Measurements from ENCODE around the gene ZNF667.

The ZNF667 gene

DNA sequence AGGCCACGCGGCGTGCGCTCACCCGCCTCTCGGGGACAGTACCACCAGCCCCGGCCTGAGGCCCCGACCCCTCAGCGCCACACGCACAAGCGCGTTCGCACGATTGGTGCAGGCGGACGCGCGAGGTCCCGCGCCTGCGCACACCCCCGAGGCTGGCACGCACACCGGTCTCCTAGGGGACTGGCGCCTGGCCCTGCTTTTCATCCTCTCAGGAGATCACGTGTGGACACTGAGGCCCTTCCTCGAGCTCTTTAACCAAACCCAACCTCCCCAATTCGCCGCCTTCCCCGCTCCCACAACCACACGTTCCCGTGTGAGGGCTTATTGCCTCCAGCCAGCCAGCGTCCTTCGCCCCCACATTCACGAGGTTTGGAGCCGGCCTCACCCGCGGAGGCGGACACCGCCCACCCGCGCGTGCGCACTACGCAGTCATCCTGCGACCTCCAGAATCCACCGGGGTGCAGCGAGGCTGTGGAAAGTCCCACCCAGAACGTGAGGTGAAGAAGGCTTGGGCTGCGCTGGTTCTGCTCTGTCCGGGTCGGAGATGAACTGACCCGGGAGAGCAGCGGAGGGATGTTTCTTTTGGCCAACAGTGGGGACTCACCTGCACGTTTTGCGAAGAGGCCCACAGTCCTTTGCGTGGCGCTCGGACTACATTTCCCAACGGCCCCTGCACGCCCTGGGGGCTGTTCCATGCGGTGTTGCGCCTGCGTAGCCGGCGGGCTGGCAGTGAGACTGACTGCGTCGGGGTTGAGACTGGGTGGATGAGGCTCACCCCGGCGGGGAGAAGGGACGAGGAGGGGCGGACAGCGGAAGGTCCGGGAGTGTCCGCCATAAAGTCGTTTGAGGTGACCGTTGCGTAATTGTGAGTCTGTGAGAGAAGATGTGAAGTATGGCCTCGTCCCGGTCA, 539 bp upstream of the ZNF667 start:
- TF ChIP-seq, protein P1, sequence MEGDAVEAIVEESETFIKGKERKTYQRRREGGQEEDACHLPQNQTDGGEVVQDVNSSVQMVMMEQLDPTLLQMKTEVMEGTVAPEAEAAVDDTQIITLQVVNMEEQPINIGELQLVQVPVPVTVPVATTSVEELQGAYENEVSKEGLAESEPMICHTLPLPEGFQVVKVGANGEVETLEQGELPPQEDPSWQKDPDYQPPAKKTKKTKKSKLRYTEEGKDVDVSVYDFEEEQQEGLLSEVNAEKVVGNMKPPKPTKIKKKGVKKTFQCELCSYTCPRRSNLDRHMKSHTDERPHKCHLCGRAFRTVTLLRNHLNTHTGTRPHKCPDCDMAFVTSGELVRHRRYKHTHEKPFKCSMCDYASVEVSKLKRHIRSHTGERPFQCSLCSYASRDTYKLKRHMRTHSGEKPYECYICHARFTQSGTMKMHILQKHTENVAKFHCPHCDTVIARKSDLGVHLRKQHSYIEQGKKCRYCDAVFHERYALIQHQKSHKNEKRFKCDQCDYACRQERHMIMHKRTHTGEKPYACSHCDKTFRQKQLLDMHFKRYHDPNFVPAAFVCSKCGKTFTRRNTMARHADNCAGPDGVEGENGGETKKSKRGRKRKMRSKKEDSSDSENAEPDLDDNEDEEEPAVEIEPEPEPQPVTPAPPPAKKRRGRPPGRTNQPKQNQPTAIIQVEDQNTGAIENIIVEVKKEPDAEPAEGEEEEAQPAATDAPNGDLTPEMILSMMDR (IDR thresholded peaks at IDR 0.05; ENCODE audit: control insufficient read depth, insufficient read depth, low read depth, low read length, missing control alignments): no peak
- peak overlapping the region; percentile 83 for H3K4me3 ChIP-seq (ENCODE audit: control insufficient read depth, low read depth, low read length)
- peak; percentile 48 for DNase-seq (ENCODE audit: low read depth)

DNA sequence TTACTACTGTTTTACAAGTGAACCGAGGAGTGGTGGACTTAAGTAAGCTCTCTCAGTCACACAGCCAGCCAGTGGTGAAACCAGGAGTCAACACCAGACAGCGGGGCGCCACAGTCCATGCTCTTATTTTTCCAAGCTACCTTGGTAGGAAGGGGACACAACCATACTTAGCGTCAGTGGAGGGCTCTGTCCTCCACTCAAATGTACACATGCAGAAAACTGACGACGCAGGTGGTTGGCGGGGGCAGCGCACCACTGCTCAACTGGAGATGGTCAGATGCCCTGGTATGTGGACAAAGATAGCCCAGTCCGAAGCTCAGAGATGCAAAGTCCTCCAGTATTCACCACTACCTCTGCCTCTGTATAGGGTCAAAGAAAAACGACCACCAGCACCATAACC, 1.1 kb downstream of the ZNF667 start:
- H3K4me3 ChIP-seq (ENCODE audit: control insufficient read depth, low read depth, low read length): peak overlapping the region; percentile 83
- TF ChIP-seq, protein P1 (IDR thresholded peaks at IDR 0.05; ENCODE audit: control insufficient read depth, insufficient read depth, low read depth, low read length, missing control alignments): no peak
- DNase-seq (ENCODE audit: low read depth): no peak

DNA sequence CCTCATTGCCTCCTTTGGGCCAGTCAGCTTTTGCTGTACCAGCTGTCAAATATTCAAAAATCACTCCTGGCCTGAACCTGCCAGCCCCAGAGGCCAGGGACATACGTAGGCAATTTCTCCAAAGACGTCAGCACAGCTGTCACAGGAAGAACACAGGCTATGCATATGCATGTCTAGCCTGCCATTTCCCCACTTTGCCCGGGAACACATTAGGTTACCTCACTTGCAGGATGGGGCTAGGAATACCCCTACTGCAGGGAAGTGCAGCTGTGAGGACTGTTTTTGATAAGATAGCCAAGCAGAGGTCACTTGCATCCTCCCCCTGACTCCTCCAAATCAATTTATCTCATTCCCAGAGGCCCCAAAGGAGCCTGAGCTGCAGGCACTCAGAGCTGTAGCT, 2.8 kb downstream of the ZNF667 start:
- TF ChIP-seq, protein P1 (IDR thresholded peaks at IDR 0.05; ENCODE audit: control insufficient read depth, insufficient read depth, low read depth, low read length, missing control alignments): no peak
- DNase-seq (ENCODE audit: low read depth): no peak
- no peak overlapping the region for H3K4me3 ChIP-seq (ENCODE audit: control insufficient read depth, low read depth, low read length)

DNA sequence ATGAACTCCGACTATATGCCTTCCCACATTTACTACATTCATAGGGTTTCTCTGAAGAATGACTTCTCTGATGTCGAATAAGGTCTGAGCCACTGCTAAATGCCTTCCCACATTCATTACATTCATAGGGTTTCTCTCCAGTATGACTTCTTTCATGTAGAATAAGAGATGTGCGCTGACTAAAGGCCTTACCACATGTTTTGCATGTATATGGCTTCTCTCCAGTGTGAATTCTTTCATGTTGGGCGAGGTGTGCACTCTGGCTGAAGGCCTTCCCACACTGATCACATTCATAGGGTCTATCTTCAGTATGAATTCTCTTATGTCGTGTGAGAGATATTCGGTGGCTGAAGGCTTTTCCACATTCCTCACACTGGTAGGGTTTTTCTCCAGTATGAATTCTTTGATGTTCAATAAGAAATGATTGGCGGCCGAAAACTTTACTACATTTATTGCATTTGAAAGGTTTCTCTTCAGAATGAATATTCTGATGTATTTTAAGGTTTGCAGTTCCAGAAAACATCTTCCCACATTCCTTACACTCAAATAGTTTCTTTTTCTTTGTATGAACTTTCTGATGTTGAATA, 35.8 kb downstream of the ZNF667 start:
- no peak overlapping the region for H3K4me3 ChIP-seq (ENCODE audit: control insufficient read depth, low read depth, low read length)
- DNase-seq (ENCODE audit: low read depth): no peak
- TF ChIP-seq, protein P1 (IDR thresholded peaks at IDR 0.05; ENCODE audit: control insufficient read depth, insufficient read depth, low read depth, low read length, missing control alignments): no peak

DNA sequence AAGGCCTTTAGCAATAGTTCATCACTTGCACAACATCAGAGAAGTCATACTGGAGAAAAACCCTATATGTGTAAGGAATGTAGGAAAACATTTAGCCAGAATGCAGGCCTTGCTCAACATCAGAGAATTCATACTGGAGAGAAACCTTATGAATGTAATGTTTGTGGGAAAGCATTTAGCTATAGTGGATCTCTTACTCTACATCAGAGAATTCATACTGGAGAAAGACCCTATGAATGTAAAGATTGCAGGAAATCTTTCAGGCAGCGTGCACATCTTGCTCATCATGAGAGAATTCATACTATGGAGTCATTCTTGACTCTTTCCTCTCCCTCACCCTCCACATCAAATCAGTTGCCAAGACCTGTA, 53.2 kb downstream of the ZNF667 start:
- TF ChIP-seq, protein P1 (IDR thresholded peaks at IDR 0.05; ENCODE audit: control insufficient read depth, insufficient read depth, low read depth, low read length, missing control alignments): no peak
- no peak overlapping the region for H3K4me3 ChIP-seq (ENCODE audit: control insufficient read depth, low read depth, low read length)
- DNase-seq (ENCODE audit: low read depth): no peak

DNA sequence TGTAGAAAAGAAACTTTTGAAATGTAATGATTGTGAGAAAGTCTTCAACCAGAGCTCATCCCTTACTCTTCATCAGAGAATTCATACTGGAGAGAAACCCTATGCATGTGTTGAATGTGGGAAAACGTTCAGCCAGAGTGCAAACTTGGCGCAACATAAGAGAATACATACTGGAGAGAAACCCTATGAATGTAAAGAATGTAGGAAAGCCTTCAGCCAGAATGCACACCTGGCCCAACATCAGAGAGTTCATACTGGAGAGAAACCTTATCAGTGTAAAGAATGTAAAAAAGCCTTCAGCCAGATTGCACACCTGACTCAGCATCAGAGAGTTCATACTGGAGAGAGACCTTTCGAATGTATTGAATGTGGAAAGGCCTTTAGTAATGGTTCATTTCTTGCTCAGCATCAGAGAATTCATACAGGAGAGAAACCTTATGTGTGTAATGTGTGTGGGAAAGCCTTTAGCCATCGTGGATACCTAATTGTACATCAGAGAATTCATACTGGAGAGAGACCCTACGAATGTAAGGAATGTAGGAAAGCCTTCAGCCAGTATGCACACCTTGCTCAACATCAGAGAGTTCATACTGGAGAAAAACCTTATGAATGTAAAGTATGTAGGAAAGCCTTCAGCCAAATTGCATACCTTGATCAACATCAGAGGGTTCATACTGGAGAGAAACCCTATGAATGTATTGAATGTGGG, 53.7 kb downstream of the ZNF667 start:
- no peak for DNase-seq (ENCODE audit: low read depth)
- no peak overlapping the region for H3K4me3 ChIP-seq (ENCODE audit: control insufficient read depth, low read depth, low read length)
- TF ChIP-seq, protein P1 (IDR thresholded peaks at IDR 0.05; ENCODE audit: control insufficient read depth, insufficient read depth, low read depth, low read length, missing control alignments): no peak
